LNCaP clone FGC (cell line): ENCODE results near the gene KRT32.

Experiments used
- DNase-seq: peaks from one replicate; pipeline ENCODE4 v3.0.0-alpha.2; 2011; ENCODE audit warnings: low read depth
- H3K4me3 ChIP-seq: 2 replicates; pipeline ENCODE4 v1.5.1; 2011; ENCODE audit warnings: mild to moderate bottlenecking, low read depth, low read length, control low read depth
- CTCF ChIP-seq: IDR thresholded peaks from 2 replicates; pipeline ENCODE4 v1.5.1; 2012; ENCODE audit warnings: mild to moderate bottlenecking; ENCODE audit not compliant: control insufficient read depth, insufficient read depth; ENCODE audit errors: extremely low read depth

Gene KRT32

GRCh38 chr17:41492351-41492750, 25.2 kb upstream of the KRT32 start:
- DNase-seq: no peak
- no peak for TF ChIP-seq CTCF
- no peak overlapping the region for H3K4me3 ChIP-seq

- TF ChIP-seq CTCF: no peak
- no peak overlapping the region for H3K4me3 ChIP-seq
- no peak for DNase-seq
These were observed 24.3 kb upstream of the KRT32 start for GRCh38 chr17:41491476-41491875.

GRCh38 chr17:41490000-41490990, 23.1 kb upstream of the KRT32 start:
- H3K4me3 ChIP-seq: no peak overlapping the region
- DNase-seq: no peak

GRCh38 chr17:41489531-41489930, 22.3 kb upstream of the KRT32 start, which contains the start of gene KRT36:
TSS of gene KRT36 (minus strand) at chr17:41489910. CDS start at chr17:41489864, 46 bp downstream.
- no peak for DNase-seq
- no peak within 1 kb of the TSS for H3K4me3 ChIP-seq
- no peak for TF ChIP-seq CTCF

More at GRCh38 chr17:41490000-41490990, 23.1 kb upstream of the KRT32 start:
- TF ChIP-seq CTCF: no peak

GRCh38 chr17:41486809-41487530, 19.8 kb upstream of the KRT32 start:
- no peak overlapping the region for H3K4me3 ChIP-seq
- TF ChIP-seq CTCF: peak; percentile 37
- DNase-seq: no peak

- DNase-seq: no peak
- TF ChIP-seq CTCF: no peak
- H3K4me3 ChIP-seq: no peak overlapping the region
These were observed 19.1 kb upstream of the KRT32 start for GRCh38 chr17:41486316-41486715.
